PFSK-1 (cell line): ENCODE measurements around the gene WDR17.

Source experiments
- FOXP2 ChIP-seq: optimal IDR thresholded peaks from 2 replicates; pipeline ENCODE3; 2011; ENCODE audit warnings: borderline replicate concordance, control low read depth, inconsistent platforms; ENCODE audit not compliant: insufficient read depth; ENCODE audit errors: extremely low read length, extremely low read depth
- POLR2AphosphoS5 ChIP-seq: IDR thresholded peaks from 2 replicates; pipeline ENCODE4 v1.6.1; 2012; ENCODE audit warnings: low read depth, mild to moderate bottlenecking, control low read depth, low read length, moderate library complexity
- REST ChIP-seq, 2 experiments: IDR thresholded peaks; 2 replicates each; pipeline versions ENCODE4 v1.6.1 to v1.8.0; 2011 to 2012; ENCODE audit warnings: low read depth in 2 of 2, low read length in 2 of 2, control low read depth in 1 of 2, inconsistent platforms in 1 of 2, mild to moderate bottlenecking in 1 of 2, moderate library complexity in 1 of 2; ENCODE audit not compliant: insufficient read depth in 1 of 2
- SIN3A ChIP-seq: IDR thresholded peaks from 2 replicates; pipeline ENCODE4 v1.6.1; 2012; ENCODE audit warnings: mild to moderate bottlenecking, low read length, moderate library complexity, borderline replicate concordance; ENCODE audit not compliant: insufficient read depth
- TAF1 ChIP-seq: IDR thresholded peaks from 2 replicates; pipeline ENCODE4 v1.6.1; 2012; ENCODE audit warnings: low read length, control low read depth, borderline replicate concordance; ENCODE audit not compliant: insufficient read depth

The WDR17 gene

DNA sequence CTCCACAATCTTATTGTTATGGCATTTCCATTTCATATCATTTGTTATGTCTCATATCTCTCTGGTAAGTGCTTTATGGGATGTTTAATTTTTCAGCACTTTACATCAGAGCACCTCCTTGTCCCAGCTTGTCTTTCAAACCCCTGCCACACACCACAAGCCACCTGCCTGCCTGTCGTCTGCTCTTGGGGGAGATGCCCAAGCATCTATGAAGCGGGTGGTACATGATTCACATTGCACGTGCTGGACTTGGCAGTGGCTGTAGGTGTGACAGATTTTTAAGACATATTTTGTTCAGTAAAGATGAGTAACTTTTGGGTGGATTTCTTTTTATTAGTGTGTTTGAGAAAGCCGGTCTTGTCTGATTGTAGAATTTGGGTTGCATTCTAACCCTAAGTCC is 143.9 kb downstream of the WDR17 start:
- TF ChIP-seq POLR2AphosphoS5 = no peak
- TF ChIP-seq TAF1 = no peak
- TF ChIP-seq REST (IDR thresholded peaks at IDR 0.05; ENCODE audit: insufficient read depth in 1 of 2, low read depth in 2 of 2, low read length in 2 of 2) = no peak
- no peak for TF ChIP-seq SIN3A
- no peak for TF ChIP-seq FOXP2

DNA sequence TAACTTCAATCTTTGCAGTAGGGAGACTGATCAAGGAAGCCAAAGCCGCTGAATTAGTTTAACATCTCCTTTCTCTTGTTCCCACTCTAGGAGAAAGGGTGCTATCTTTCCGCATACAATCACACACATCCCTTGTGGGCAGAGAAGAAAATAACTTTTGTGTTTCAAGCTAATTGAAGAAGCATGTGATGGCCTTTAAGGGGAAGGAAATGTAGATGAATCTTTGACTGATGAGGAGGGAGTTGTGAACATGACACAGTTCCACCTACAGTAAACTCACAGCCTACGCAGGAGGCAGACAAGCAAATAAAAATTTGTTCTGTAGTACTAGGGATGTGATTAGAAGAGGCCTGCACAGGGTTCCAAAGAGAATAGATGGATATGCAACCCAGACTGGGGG is 144.5 kb downstream of the WDR17 start:
- TF ChIP-seq POLR2AphosphoS5 = no peak
- TF ChIP-seq TAF1 = no peak
- TF ChIP-seq FOXP2 = no peak
- no peak for TF ChIP-seq REST (IDR thresholded peaks at IDR 0.05; ENCODE audit: insufficient read depth in 1 of 2, low read depth in 2 of 2, low read length in 2 of 2)
- TF ChIP-seq SIN3A = no peak

DNA sequence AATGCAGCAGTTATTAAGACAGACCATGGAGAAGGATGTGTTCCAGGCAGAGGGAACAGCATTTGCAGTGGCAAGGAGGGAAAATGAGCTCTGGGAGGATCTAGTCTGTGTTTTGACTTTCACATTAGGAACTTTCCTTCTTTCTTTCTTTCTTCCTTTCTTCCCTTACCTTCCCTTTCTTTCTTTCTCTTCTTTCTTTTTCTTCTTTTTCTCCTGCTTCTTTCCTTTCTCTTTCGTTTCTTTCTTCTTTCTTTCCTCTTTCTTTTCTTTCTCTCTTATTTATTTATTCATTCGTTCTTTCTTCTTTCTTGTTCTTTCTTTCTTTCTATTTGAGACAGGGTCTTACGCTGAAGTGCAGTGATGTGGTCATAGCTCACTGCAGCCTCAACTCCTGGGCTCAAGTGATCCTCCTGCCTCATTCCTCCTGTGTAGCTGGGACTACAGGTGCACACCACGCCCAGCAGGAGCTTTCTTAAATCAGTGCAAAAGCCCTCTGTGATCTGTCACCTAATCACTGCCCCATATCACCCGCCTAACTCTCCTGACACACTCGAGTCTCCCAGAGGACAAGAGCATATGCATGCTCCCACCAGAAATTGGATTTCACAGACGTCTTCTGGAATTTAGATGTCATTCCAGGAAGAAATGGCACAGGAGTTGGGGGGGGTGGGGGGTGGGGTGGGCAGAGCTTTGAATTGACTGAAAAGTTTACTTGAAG is 145.1 kb downstream of the WDR17 start:
- no peak for TF ChIP-seq FOXP2
- TF ChIP-seq POLR2AphosphoS5 = no peak
- TF ChIP-seq REST (IDR thresholded peaks at IDR 0.05; ENCODE audit: insufficient read depth in 1 of 2, low read depth in 2 of 2, low read length in 2 of 2) = no peak
- no peak for TF ChIP-seq TAF1
- no peak for TF ChIP-seq SIN3A

- TF ChIP-seq TAF1 (no peak), SIN3A (no peak), POLR2AphosphoS5 (no peak), REST (IDR thresholded peaks at IDR 0.05; ENCODE audit: insufficient read depth in 1 of 2, low read depth in 2 of 2, low read length in 2 of 2) (no peak), FOXP2 (no peak)
Measured at GRCh38 chr4:176217510-176217909, 151.9 kb downstream of the WDR17 start.

DNA sequence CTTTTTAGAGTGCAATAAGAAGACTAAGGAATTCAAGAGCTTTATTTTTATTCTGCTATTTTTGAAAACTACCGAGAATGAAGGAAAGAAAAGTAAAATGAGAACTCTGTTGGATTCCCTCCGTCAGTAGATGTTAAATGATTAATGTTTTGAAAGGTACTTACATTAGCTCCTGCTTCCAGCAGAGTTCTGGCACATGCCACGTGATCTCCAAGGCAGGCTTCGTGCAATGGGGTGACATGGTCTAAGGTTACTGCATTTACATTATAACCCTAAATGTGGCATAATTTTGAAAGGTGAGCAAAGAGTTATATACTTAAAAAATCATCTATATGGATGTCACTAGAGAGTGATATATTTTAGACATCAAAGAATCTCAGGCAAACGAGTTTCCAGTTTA is 156.5 kb downstream of the WDR17 start:
- no peak for TF ChIP-seq FOXP2
- TF ChIP-seq TAF1 = no peak
- TF ChIP-seq POLR2AphosphoS5 = no peak
- no peak for TF ChIP-seq SIN3A
- no peak for TF ChIP-seq REST (IDR thresholded peaks at IDR 0.05; ENCODE audit: insufficient read depth in 1 of 2, low read depth in 2 of 2, low read length in 2 of 2)
